ENCODE measurements around the gene SNX25. TPM values are rescaled to one million over a fixed set of nuclear protein-coding genes. Genes with fewer than 3 reads are reported as not detected.
A peak's percentile ranks its signal among the peaks of the same experiment; 100 is the strongest.
"Not testable (repeated sequence)": the region's sequence is repeated elsewhere in the genome, so short reads cannot be mapped to it uniquely, and the experiment has no call there.

SNX25 gene
- total RNA-seq, 2 donors from 2014 or later: 15.8 to 17.9 TPM

- Mint-ChIP-seq H3K4me3 (no peak overlapping the region), H3K27me3 (ENCODE audit: low read depth) (no peaks in the 10 kb centered on the region), H3K27ac (no peak overlapping the region), H3K36me3 (ENCODE audit: insufficient read depth in 2 of 2) (peaks cover 8 to 14% of the 10 kb centered on the region in 2 donors), H3K4me1 (ENCODE audit: low read depth) (no peaks in the 10 kb centered on the region), H3K9me3 (no peaks in the 10 kb centered on the region)
- no peak for DNase-seq
- ATAC-seq (replicated peaks in 1 of 2): no peak
These were observed 103.3 kb downstream of the SNX25 start for GRCh38 chr4:185312699-185313098.

- not testable (repeated sequence) for H3K9me3 Mint-ChIP-seq; H3K27me3 Mint-ChIP-seq (ENCODE audit: low read depth); DNase-seq; ATAC-seq (replicated peaks in 1 of 2); H3K4me1 Mint-ChIP-seq (ENCODE audit: low read depth); H3K27ac Mint-ChIP-seq; H3K4me3 Mint-ChIP-seq
- peaks cover 6 to 17% of the 10 kb centered on the region in 2 donors for H3K36me3 Mint-ChIP-seq (ENCODE audit: insufficient read depth in 2 of 2)
These were observed 108.1 kb downstream of the SNX25 start for GRCh38 chr4:185317462-185317861.

- H3K27me3 Mint-ChIP-seq (ENCODE audit: low read depth): no peaks in the 10 kb centered on the region
- H3K4me1 Mint-ChIP-seq (ENCODE audit: low read depth): peaks cover 8% of the 10 kb centered on the region
- H3K9me3 Mint-ChIP-seq: no peaks in the 10 kb centered on the region
- H3K4me3 Mint-ChIP-seq: no peak overlapping the region
- no peak overlapping the region for H3K27ac Mint-ChIP-seq
- no peak for DNase-seq
- peaks cover 6 to 16% of the 10 kb centered on the region in 2 donors for H3K36me3 Mint-ChIP-seq (ENCODE audit: insufficient read depth in 2 of 2)
- no peak for ATAC-seq (replicated peaks in 1 of 2)
These were observed 108.5 kb downstream of the SNX25 start for GRCh38 chr4:185317880-185318279.

GRCh38 chr4:185318679-185319078, 109.3 kb downstream of the SNX25 start:
- DNase-seq (no peak), ATAC-seq (replicated peaks in 1 of 2) (no peak)
- peaks cover 8% of the 10 kb centered on the region for H3K4me1 Mint-ChIP-seq (ENCODE audit: low read depth)
- no peaks in the 10 kb centered on the region for H3K27me3 Mint-ChIP-seq (ENCODE audit: low read depth)
- no peak overlapping the region for H3K27ac Mint-ChIP-seq
- H3K4me3 Mint-ChIP-seq: no peak overlapping the region
- H3K9me3 Mint-ChIP-seq: no peaks in the 10 kb centered on the region
- peaks cover 6 to 13% of the 10 kb centered on the region in 2 donors for H3K36me3 Mint-ChIP-seq (ENCODE audit: insufficient read depth in 2 of 2)

GRCh38 chr4:185322803-185323202, 113.4 kb downstream of the SNX25 start:
- H3K9me3 Mint-ChIP-seq: no peaks in the 10 kb centered on the region
- no peak for DNase-seq
- H3K36me3 Mint-ChIP-seq (ENCODE audit: insufficient read depth in 2 of 2): peaks cover 1 to 6% of the 10 kb centered on the region in 2 donors
- no peak overlapping the region for H3K27ac Mint-ChIP-seq
- no peaks in the 10 kb centered on the region for H3K27me3 Mint-ChIP-seq (ENCODE audit: low read depth)
- no peak for ATAC-seq (replicated peaks in 1 of 2)
- peaks cover 8% of the 10 kb centered on the region for H3K4me1 Mint-ChIP-seq (ENCODE audit: low read depth)
- H3K4me3 Mint-ChIP-seq: no peak overlapping the region

- Mint-ChIP-seq H3K4me3 (no peak overlapping the region), H3K36me3 (ENCODE audit: insufficient read depth in 2 of 2) (peaks cover 3 to 9% of the 10 kb centered on the region in 2 donors), H3K9me3 (no peaks in the 10 kb centered on the region), H3K4me1 (ENCODE audit: low read depth) (peaks cover 3% of the 10 kb centered on the region), H3K27me3 (ENCODE audit: low read depth) (no peaks in the 10 kb centered on the region), H3K27ac (no peak overlapping the region)
- ATAC-seq (replicated peaks in 1 of 2) (no peak), DNase-seq (no peak)
These were observed 114.2 kb downstream of the SNX25 start for GRCh38 chr4:185323606-185324005.

GRCh38 chr4:185324361-185324760, 115.0 kb downstream of the SNX25 start:
- H3K9me3 Mint-ChIP-seq; ATAC-seq (replicated peaks in 1 of 2); DNase-seq; H3K27ac Mint-ChIP-seq; H3K4me3 Mint-ChIP-seq; H3K4me1 Mint-ChIP-seq (ENCODE audit: low read depth); H3K27me3 Mint-ChIP-seq (ENCODE audit: low read depth): not testable (repeated sequence)
- H3K36me3 Mint-ChIP-seq (ENCODE audit: insufficient read depth in 2 of 2): peaks cover 3 to 10% of the 10 kb centered on the region in 2 donors

- not testable (repeated sequence) for H3K9me3 Mint-ChIP-seq; H3K27me3 Mint-ChIP-seq (ENCODE audit: low read depth); H3K4me1 Mint-ChIP-seq (ENCODE audit: low read depth); H3K36me3 Mint-ChIP-seq (ENCODE audit: insufficient read depth in 2 of 2); DNase-seq; H3K27ac Mint-ChIP-seq; ATAC-seq (replicated peaks in 1 of 2); H3K4me3 Mint-ChIP-seq
These were observed 116.3 kb downstream of the SNX25 start for GRCh38 chr4:185325721-185326120.

GRCh38 chr4:185328586-185328985, 119.2 kb downstream of the SNX25 start:
- Mint-ChIP-seq H3K27ac (no peak overlapping the region), H3K4me3 (no peak overlapping the region), H3K27me3 (ENCODE audit: low read depth) (no peaks in the 10 kb centered on the region), H3K36me3 (ENCODE audit: insufficient read depth in 2 of 2) (peaks cover 5 to 9% of the 10 kb centered on the region in 2 donors), H3K4me1 (ENCODE audit: low read depth) (peaks cover 18% of the 10 kb centered on the region), H3K9me3 (no peaks in the 10 kb centered on the region)
- DNase-seq (no peak), ATAC-seq (replicated peaks in 1 of 2) (no peak)

GRCh38 chr4:185329879-185330510, 120.6 kb downstream of the SNX25 start:
- not testable (repeated sequence) for H3K9me3 Mint-ChIP-seq; ATAC-seq (replicated peaks in 1 of 2); H3K4me3 Mint-ChIP-seq; H3K27me3 Mint-ChIP-seq (ENCODE audit: low read depth); DNase-seq; H3K36me3 Mint-ChIP-seq (ENCODE audit: insufficient read depth in 2 of 2); H3K27ac Mint-ChIP-seq
- H3K4me1 Mint-ChIP-seq (ENCODE audit: low read depth): peaks cover 20% of the 10 kb centered on the region

GRCh38 chr4:185332575-185333464, 123.4 kb downstream of the SNX25 start:
- Mint-ChIP-seq H3K4me1 (ENCODE audit: low read depth) (peaks cover 20% of the 10 kb centered on the region), H3K36me3 (ENCODE audit: insufficient read depth in 2 of 2) (peaks cover 5 to 13% of the 10 kb centered on the region in 2 donors)

GRCh38 chr4:185334326-185334725, 124.9 kb downstream of the SNX25 start:
- Mint-ChIP-seq H3K27me3 (ENCODE audit: low read depth) (no peaks in the 10 kb centered on the region), H3K4me1 (ENCODE audit: low read depth) (peaks cover 20% of the 10 kb centered on the region), H3K4me3 (no peak overlapping the region), H3K27ac (no peak overlapping the region), H3K9me3 (peaks cover 0 to 2% of the 10 kb centered on the region in 2 donors), H3K36me3 (ENCODE audit: insufficient read depth in 2 of 2) (peaks cover 5 to 13% of the 10 kb centered on the region in 2 donors)
- no peak for ATAC-seq (replicated peaks in 1 of 2)
- DNase-seq: no peak

More at GRCh38 chr4:185332575-185333464, 123.4 kb downstream of the SNX25 start:
- H3K9me3 Mint-ChIP-seq: no peaks in the 10 kb centered on the region
- no peak for DNase-seq
- H3K27ac Mint-ChIP-seq: peak overlapping the region; percentile 79
- no peaks in the 10 kb centered on the region for H3K27me3 Mint-ChIP-seq (ENCODE audit: low read depth)
- no peak overlapping the region for H3K4me3 Mint-ChIP-seq
- peak; percentile 37 to 80 for ATAC-seq (replicated peaks in 1 of 2)

GRCh38 chr4:185335579-185335978, 126.2 kb downstream of the SNX25 start:
- peaks cover 0 to 2% of the 10 kb centered on the region in 2 donors for H3K9me3 Mint-ChIP-seq
- peaks cover 6 to 17% of the 10 kb centered on the region in 2 donors for H3K36me3 Mint-ChIP-seq (ENCODE audit: insufficient read depth in 2 of 2)
- H3K4me1 Mint-ChIP-seq (ENCODE audit: low read depth): peaks cover 27% of the 10 kb centered on the region
- no peak overlapping the region for H3K27ac Mint-ChIP-seq
- DNase-seq (no peak), ATAC-seq (replicated peaks in 1 of 2) (no peak)
- H3K4me3 Mint-ChIP-seq: no peak overlapping the region
- H3K27me3 Mint-ChIP-seq (ENCODE audit: low read depth): no peaks in the 10 kb centered on the region
